Tibial nerve (tissue), 4 donors: ENCODE results near the gene ISM1. TPM values are rescaled to one million over a fixed set of nuclear protein-coding genes. Genes with fewer than 3 reads are reported as not detected.
A peak's percentile ranks its signal among the peaks of the same experiment; 100 is the strongest.

Source experiments
- DNase-seq, 2 donors: peaks; one replicate each; pipeline ENCODE4 v3.0.0-alpha.2; 2019; ENCODE audit warnings: low spot score in 2 of 2
- H3K27ac ChIP-seq, 4 donors: fragments of 200-600 bp; sonication (generic) in 3 of 4; one replicate each; pipeline ENCODE4 v1.5.1; 2017 to 2019; ENCODE audit warnings: mild to moderate bottlenecking in 1 of 4
- H3K27me3 ChIP-seq, 2 donors: fragments of 200-600 bp; sonication (generic) in 1 of 2; one replicate each; pipeline versions ENCODE4 v1.5.1 to v1.6.0; 2017 to 2019
- H3K36me3 ChIP-seq, 3 donors: fragments of 200-600 bp; sonication (generic); one replicate each; pipeline ENCODE4 v1.5.1; 2018 to 2019
- H3K4me1 ChIP-seq, 4 donors: fragments of 200-600 bp; sonication (generic) in 3 of 4; one replicate each; pipeline ENCODE4 v1.5.1; 2017 to 2019
- H3K4me3 ChIP-seq, 4 donors: fragments of 200-600 bp; sonication (generic) in 3 of 4; one replicate each; pipeline ENCODE4 v1.5.1; 2017 to 2019; ENCODE audit warnings: mild to moderate bottlenecking in 1 of 4, moderate library complexity in 1 of 4
- H3K9me3 ChIP-seq, 4 donors: fragments of 200-600 bp; sonication (generic) in 3 of 4; one replicate each; pipeline ENCODE4 v1.5.1; 2017 to 2019
- EP300 ChIP-seq, 2 donors: sonication (generic); formaldehyde crosslinking; IDR thresholded peaks; one replicate each; pipeline ENCODE4 v1.6.1; 2017; ENCODE audit warnings: antibody characterized with exemption in 2 of 2, mild to moderate bottlenecking in 1 of 2
- POLR2A ChIP-seq, 2 donors: fragments of 450-650 bp; IDR thresholded peaks; one replicate each; pipeline ENCODE4 v1.6.1; 2017; ENCODE audit warnings: antibody characterized with exemption in 2 of 2, mild to moderate bottlenecking in 2 of 2, moderate library complexity in 2 of 2
- WGBS, 2 donors: methylation state at CpG; one replicate each; pipeline ENCODE4 v1.1.5; 2018; 5-methylcytosine and 5-hydroxymethylcytosine counted together
- total RNA-seq, 4 donors: library from RNA; depleted of rRNA; stranded (reverse); fragments of >200 nt; gene quantifications; one replicate each; pipeline ENCODE4 v1.1.0, GENCODE V29; 2016
- TF ChIP-seq, protein P1 (sequence below), 5 experiments: fragments of 200-600 bp in 3 of 5; fragments of 450-650 bp in 2 of 5; sonication (generic) in 3 of 5; IDR thresholded peaks; one replicate each; pipeline ENCODE4 v1.5.1; 2016 to 2019; ENCODE audit warnings: antibody characterized with exemption in 5 of 5, mild to moderate bottlenecking in 3 of 5, moderate library complexity in 2 of 5

The ISM1 gene
- total RNA-seq, 4 donors from 2014 or later: 19.3 to 47.3 (median 24.7) TPM

GRCh38 chr20:13274275-13274861, 53.3 kb downstream of the ISM1 start:
- H3K4me3 ChIP-seq: no peak overlapping the region
- no peaks in the 10 kb centered on the region for H3K27me3 ChIP-seq
- 21 to 29% methylated on average over 13 to 18 of the region's 18 CpGs for WGBS, 2 donors
- no peaks in the 10 kb centered on the region for H3K9me3 ChIP-seq
- H3K4me1 ChIP-seq: peaks cover 0 to 12% (median 0%) of the 10 kb centered on the region in 4 donors
- TF ChIP-seq EP300 (IDR thresholded peaks at IDR 0.05): no peak
- TF ChIP-seq, protein P1, sequence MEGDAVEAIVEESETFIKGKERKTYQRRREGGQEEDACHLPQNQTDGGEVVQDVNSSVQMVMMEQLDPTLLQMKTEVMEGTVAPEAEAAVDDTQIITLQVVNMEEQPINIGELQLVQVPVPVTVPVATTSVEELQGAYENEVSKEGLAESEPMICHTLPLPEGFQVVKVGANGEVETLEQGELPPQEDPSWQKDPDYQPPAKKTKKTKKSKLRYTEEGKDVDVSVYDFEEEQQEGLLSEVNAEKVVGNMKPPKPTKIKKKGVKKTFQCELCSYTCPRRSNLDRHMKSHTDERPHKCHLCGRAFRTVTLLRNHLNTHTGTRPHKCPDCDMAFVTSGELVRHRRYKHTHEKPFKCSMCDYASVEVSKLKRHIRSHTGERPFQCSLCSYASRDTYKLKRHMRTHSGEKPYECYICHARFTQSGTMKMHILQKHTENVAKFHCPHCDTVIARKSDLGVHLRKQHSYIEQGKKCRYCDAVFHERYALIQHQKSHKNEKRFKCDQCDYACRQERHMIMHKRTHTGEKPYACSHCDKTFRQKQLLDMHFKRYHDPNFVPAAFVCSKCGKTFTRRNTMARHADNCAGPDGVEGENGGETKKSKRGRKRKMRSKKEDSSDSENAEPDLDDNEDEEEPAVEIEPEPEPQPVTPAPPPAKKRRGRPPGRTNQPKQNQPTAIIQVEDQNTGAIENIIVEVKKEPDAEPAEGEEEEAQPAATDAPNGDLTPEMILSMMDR (IDR thresholded peaks at IDR 0.05): no peak
- no peak for TF ChIP-seq POLR2A (IDR thresholded peaks at IDR 0.05)
- DNase-seq: no peak
- no peaks in the 10 kb centered on the region for H3K36me3 ChIP-seq
- no peak overlapping the region for H3K27ac ChIP-seq

- Histone ChIP-seq H3K27ac (peak overlapping the region in 2 of 4 donors; percentile 22 to 59), H3K4me3 (no peak overlapping the region), H3K4me1 (peaks cover 0 to 12% (median 0%) of the 10 kb centered on the region in 4 donors), H3K27me3 (no peaks in the 10 kb centered on the region), H3K9me3 (peaks cover 0 to 4% (median 0%) of the 10 kb centered on the region in 4 donors), H3K36me3 (no peaks in the 10 kb centered on the region)
- 34 to 41% methylated on average over 6 of the region's 6 CpGs for WGBS, 2 donors
- DNase-seq: no peak
- TF ChIP-seq POLR2A (IDR thresholded peaks at IDR 0.05): no peak
Observed at GRCh38 chr20:13276945-13277541, 56.0 kb downstream of the ISM1 start.

DNA sequence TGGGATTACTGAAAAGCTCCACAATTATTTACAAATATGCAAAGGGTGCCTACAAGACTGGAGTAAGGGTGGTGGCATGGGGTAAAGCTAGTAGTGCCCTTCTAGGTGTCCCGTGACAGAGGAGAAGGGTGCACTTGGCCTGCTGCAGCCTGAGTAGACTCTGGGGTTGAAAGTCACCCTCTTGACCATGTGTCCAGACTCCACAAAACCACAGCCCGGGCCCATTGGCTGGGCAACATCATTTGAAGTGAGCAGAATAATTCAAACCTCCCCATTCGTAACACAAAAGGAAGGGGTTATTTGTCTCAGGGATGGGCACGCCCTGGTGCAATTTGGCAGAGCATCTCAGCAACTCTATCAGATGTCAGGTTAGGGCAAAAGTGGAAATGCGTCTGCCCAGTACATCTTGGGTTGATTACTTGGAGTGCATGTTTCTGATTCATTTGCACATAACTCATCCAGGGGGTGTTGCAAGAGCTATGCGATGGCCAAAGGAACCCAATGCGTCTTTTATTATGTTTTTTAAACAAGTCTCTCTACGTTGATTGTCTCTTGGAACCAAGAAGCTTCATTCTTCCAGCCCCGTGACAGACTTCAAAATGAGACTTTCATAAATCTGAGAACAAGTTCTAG, 56.7 kb downstream of the ISM1 start:
- TF ChIP-seq, protein P1 (IDR thresholded peaks at IDR 0.05): no peak
- TF ChIP-seq EP300 (IDR thresholded peaks at IDR 0.05): peak in 1 of 2 donors; percentile 67
- TF ChIP-seq POLR2A (IDR thresholded peaks at IDR 0.05): no peak
- peaks cover 0 to 4% (median 0%) of the 10 kb centered on the region in 4 donors for H3K9me3 ChIP-seq
- H3K27me3 ChIP-seq: no peaks in the 10 kb centered on the region
- no peak overlapping the region for H3K4me3 ChIP-seq
- peak in 1 of 2 donors; percentile 65 for DNase-seq
- H3K36me3 ChIP-seq: no peaks in the 10 kb centered on the region
- 79 to 87% methylated on average over 9 of the region's 9 CpGs for WGBS, 2 donors
- H3K27ac ChIP-seq: peak overlapping the region in 2 of 4 donors; percentile 25 to 59
- peaks cover 0 to 12% (median 0%) of the 10 kb centered on the region in 4 donors for H3K4me1 ChIP-seq

DNA sequence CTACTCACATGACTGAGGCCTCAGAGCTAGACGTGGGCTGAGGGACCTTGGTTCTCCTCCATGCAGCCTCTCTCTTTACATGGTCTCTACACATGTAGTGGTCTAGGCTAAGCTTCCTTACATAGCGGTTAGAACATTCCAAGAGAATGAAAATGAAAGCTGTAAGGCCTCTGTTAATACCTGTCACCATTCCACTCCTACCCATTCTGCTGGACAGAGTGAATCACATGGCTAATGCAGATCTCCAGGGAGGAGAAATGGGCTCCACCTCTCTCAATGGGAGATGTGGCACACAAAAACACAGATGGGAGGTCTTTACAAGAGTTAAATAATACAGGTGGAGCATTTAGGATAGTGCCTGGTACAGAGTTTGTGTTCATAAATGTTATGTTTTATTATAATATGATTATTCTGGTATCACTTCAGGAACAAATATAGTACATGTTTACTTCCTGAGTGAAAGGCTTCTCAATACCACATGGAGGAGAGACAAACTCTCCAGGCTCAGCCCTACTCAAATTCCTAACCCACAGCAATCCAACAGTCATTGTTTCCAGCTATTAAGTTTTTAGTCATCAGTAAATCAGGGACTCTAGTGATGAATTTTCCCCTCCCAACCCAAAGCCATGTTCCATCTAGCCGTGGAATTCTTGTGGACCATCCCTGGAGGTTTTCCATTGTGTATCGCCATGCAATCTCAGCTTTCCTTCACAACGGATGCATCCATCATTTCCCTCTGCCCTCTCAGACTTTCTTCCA, 57.9 kb downstream of the ISM1 start:
- Histone ChIP-seq H3K4me3 (no peak overlapping the region), H3K27me3 (no peaks in the 10 kb centered on the region), H3K36me3 (no peaks in the 10 kb centered on the region), H3K9me3 (peaks cover 0 to 4% (median 0%) of the 10 kb centered on the region in 4 donors), H3K4me1 (peaks cover 0 to 12% (median 0%) of the 10 kb centered on the region in 4 donors), H3K27ac (peak overlapping the region in 2 of 4 donors; percentile 25 to 53)
- TF ChIP-seq EP300 (IDR thresholded peaks at IDR 0.05): no peak
- TF ChIP-seq POLR2A (IDR thresholded peaks at IDR 0.05): no peak
- TF ChIP-seq, protein P1 (IDR thresholded peaks at IDR 0.05): no peak
- 80 to 94% methylated on average over 5 of the region's 5 CpGs for WGBS, 2 donors
- DNase-seq: no peak

DNA sequence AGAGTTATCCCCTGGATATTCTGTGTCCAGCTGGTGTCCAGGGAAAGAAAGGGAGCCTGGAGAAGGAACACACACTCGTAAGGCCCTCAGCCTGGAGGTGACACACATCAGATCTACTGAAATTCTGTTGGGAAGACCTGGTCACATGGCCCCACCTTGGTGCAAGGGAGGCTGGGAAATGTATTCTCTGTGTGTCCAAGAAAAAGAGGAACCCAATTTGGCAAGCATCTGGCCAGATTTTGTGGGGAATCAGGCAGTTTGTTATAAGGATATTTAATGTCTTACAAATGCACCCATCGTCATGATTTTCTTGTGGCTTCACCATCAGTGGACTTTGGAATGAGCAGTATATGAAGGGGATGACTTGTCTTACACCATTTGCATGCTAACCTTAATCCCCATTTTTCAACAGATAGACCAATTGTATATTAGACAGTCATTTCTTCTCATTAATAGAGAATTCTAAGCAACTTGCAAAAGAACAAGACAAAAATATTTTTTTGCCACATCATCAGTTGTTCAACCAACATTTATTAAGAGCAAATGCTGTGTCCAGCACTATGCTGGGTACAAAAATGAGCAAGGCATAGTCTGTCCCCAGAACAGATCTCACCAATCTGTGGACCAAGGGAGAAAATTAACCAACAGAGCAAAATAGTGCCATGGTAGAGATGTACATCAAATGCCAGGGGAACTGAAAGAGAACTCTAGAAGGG, 59.7 kb downstream of the ISM1 start:
- no peak overlapping the region for H3K27ac ChIP-seq
- peaks cover 0 to 7% (median 0%) of the 10 kb centered on the region in 4 donors for H3K4me1 ChIP-seq
- 89 to 93% methylated on average over 2 of the region's 2 CpGs for WGBS, 2 donors
- no peaks in the 10 kb centered on the region for H3K36me3 ChIP-seq
- H3K9me3 ChIP-seq: peaks cover 0 to 4% (median 0%) of the 10 kb centered on the region in 4 donors
- H3K27me3 ChIP-seq: no peaks in the 10 kb centered on the region
- no peak for TF ChIP-seq EP300 (IDR thresholded peaks at IDR 0.05)
- TF ChIP-seq, protein P1 (IDR thresholded peaks at IDR 0.05): no peak
- no peak for TF ChIP-seq POLR2A (IDR thresholded peaks at IDR 0.05)
- DNase-seq: no peak
- H3K4me3 ChIP-seq: no peak overlapping the region
